Choroid plexus epithelial cell (primary cell): Measurements from ENCODE around the gene PATE4.

Source experiments
- DNase-seq: peaks from one replicate; pipeline ENCODE4 v3.0.0-alpha.2; 2010; ENCODE audit warnings: low read depth
- H3K4me3 ChIP-seq: 2 replicates; pipeline ENCODE4 v1.5.1; 2011; ENCODE audit warnings: low read depth, mild to moderate bottlenecking, control low read depth, low read length, moderate library complexity
- CTCF ChIP-seq: conservative IDR thresholded peaks from 2 replicates; pipeline ENCODE4 v1.5.1; 2011; ENCODE audit warnings: low read depth, mild to moderate bottlenecking, control low read depth, inconsistent platforms, low read length, moderate library complexity

The PATE4 gene

GRCh38 chr11:125833016-125833415, at the start of gene PATE4:
PATE4 (plus strand) TSS chr11:125833316; CDS start chr11:125833360, 44 bp downstream.
- no peak for TF ChIP-seq CTCF
- no peak for DNase-seq
- no peak within 1 kb of the TSS for H3K4me3 ChIP-seq

GRCh38 chr11:125784678-125785077, 48.4 kb upstream of the PATE4 start:
- no peak for DNase-seq
- no peak overlapping the region for H3K4me3 ChIP-seq
- no peak for TF ChIP-seq CTCF

- no peak for TF ChIP-seq CTCF
- no peak within 1 kb of the TSS for H3K4me3 ChIP-seq
- DNase-seq, result no peak
These were observed 45.3 kb upstream of the PATE4 start, which contains the start of gene PATE3 for GRCh38 chr11:125787827-125788226. PATE3 (plus strand) TSS chr11:125788127; CDS start chr11:125788152, 25 bp downstream.

- no peak for DNase-seq
- no peak overlapping the region for H3K4me3 ChIP-seq
- TF ChIP-seq CTCF, result no peak
These were observed 42.3 kb upstream of the PATE4 start for GRCh38 chr11:125790825-125791224.

- TF ChIP-seq CTCF, result no peak
- DNase-seq, result no peak
- H3K4me3 ChIP-seq, result no peak overlapping the region
These were observed 35.5 kb upstream of the PATE4 start for GRCh38 chr11:125797641-125798040.

GRCh38 chr11:125799808-125800207, 33.3 kb upstream of the PATE4 start:
- no peak overlapping the region for H3K4me3 ChIP-seq
- TF ChIP-seq CTCF, result no peak
- DNase-seq, result no peak

- TF ChIP-seq CTCF, result no peak
- DNase-seq, result no peak
- H3K4me3 ChIP-seq, result no peak overlapping the region
These were observed 30.7 kb upstream of the PATE4 start for GRCh38 chr11:125802387-125802786.
